WTC11 (cell line): ENCODE results near the gene LRRTM3. TPM values are rescaled to one million over a fixed set of nuclear protein-coding genes. Genes with fewer than 3 reads are reported as not detected.

ENCODE experiments used
- ATAC-seq: fragments of 200-7000 bp; cut with Tn5 transposase; 2 replicates; pipeline ENCODE4 v1.10.0; 2021; ENCODE audit warnings: mild to moderate bottlenecking, moderate library complexity
- CTCF ChIA-PET: fragments of 300-600 bp; sonication (Branson Sonifier 250); formaldehyde crosslinking; loops from one replicate; lab custom pipeline; 2021; ENCODE audit warnings: antibody characterized with exemption; lab: Charles Lee
- POLR2A ChIA-PET: fragments of 350-600 bp; sonication (Branson Sonifier 250); formaldehyde crosslinking; loops from one replicate; lab custom pipeline; 2021; ENCODE audit warnings: antibody characterized with exemption; lab: Charles Lee
- DNase-seq: peaks from one replicate; pipeline ENCODE4 v3.0.0; 2021; ENCODE audit warnings: low spot score
- H3K27ac Mint-ChIP-seq: 2 replicates; pipeline ENCODE4 v1.8.0; 2021; ENCODE audit warnings: mixed read lengths
- H3K27me3 Mint-ChIP-seq: 2 replicates; pipeline ENCODE4 v1.8.0; 2021; ENCODE audit warnings: low read depth, mild to moderate bottlenecking, moderate library complexity, mixed read lengths
- H3K36me3 Mint-ChIP-seq: 2 replicates; pipeline ENCODE4 v1.8.0; 2021; ENCODE audit warnings: mixed read lengths
- H3K4me1 Mint-ChIP-seq: 2 replicates; pipeline ENCODE4 v1.8.0; 2022; ENCODE audit warnings: mixed read lengths
- H3K4me3 Mint-ChIP-seq: 2 replicates; pipeline ENCODE4 v1.8.0; 2021; ENCODE audit warnings: mild to moderate bottlenecking, moderate library complexity, mixed read lengths
- H3K9me3 Mint-ChIP-seq: 2 replicates; pipeline ENCODE4 v1.8.0; 2021; ENCODE audit warnings: mixed read lengths
- CBFB ChIP-seq: sonication (generic); formaldehyde crosslinking; IDR thresholded peaks from 2 replicates; pipeline ENCODE4 v1.8.1; 2022; ENCODE audit warnings: mild to moderate bottlenecking, low read depth, missing genetic modification reagents
- E2F5 ChIP-seq: sonication (generic); formaldehyde crosslinking; IDR thresholded peaks from 2 replicates; pipeline ENCODE4 v1.8.1; 2022; ENCODE audit warnings: mild to moderate bottlenecking, moderate library complexity, missing genetic modification reagents
- FOXK1 ChIP-seq: sonication (generic); formaldehyde crosslinking; IDR thresholded peaks from 2 replicates; pipeline ENCODE4 v1.8.0; 2022; ENCODE audit warnings: mild to moderate bottlenecking, moderate library complexity, missing genetic modification reagents
- KAT7 ChIP-seq: sonication (generic); formaldehyde crosslinking; IDR thresholded peaks from 2 replicates; pipeline ENCODE4 v1.8.1; 2023; ENCODE audit warnings: missing genetic modification reagents, mild to moderate bottlenecking, borderline replicate concordance
- MAX ChIP-seq: sonication (generic); formaldehyde crosslinking; IDR thresholded peaks from 2 replicates; pipeline ENCODE4 v1.8.0; 2022; ENCODE audit warnings: mild to moderate bottlenecking, missing genetic modification reagents
- MXD4 ChIP-seq: fragments of 250-450 bp; sonication (Bioruptor Pico); IDR thresholded peaks from 2 replicates; pipeline ENCODE4 v1.8.0; 2021; ENCODE audit warnings: mild to moderate bottlenecking, moderate library complexity, borderline replicate concordance
- PRRX2 ChIP-seq: fragments of 250-450 bp; sonication (Bioruptor Pico); IDR thresholded peaks from 2 replicates; pipeline ENCODE4 v1.8.0; 2021; ENCODE audit warnings: mild to moderate bottlenecking
- SMAD3 ChIP-seq: sonication (generic); formaldehyde crosslinking; IDR thresholded peaks from 2 replicates; pipeline ENCODE4 v1.8.0; 2022; ENCODE audit warnings: missing genetic modification reagents, mild to moderate bottlenecking, borderline replicate concordance
- SP1 ChIP-seq: sonication (generic); formaldehyde crosslinking; conservative IDR thresholded peaks from 2 replicates; pipeline ENCODE4 v1.8.1; 2022; ENCODE audit warnings: missing genetic modification reagents
- ZBTB21 ChIP-seq: sonication (generic); formaldehyde crosslinking; IDR thresholded peaks from 2 replicates; pipeline ENCODE4 v1.8.1; 2023; ENCODE audit warnings: mild to moderate bottlenecking, missing genetic modification reagents, borderline replicate concordance
- ZNF219 ChIP-seq: sonication (generic); formaldehyde crosslinking; IDR thresholded peaks from 2 replicates; pipeline ENCODE4 v1.8.0; 2023; ENCODE audit warnings: missing genetic modification reagents, mild to moderate bottlenecking, borderline replicate concordance
- ZNF425 ChIP-seq: fragments of 250-450 bp; sonication (Bioruptor Pico); conservative IDR thresholded peaks from 2 replicates; pipeline ENCODE4 v1.9.0; 2021; ENCODE audit warnings: mild to moderate bottlenecking
- total RNA-seq: library from RNA; stranded (reverse); gene quantifications from 3 replicates; pipeline ENCODE4 v1.2.3, GENCODE V29; 2021
- TF ChIP-seq, protein P1 (sequence below): fragments of 250-450 bp; sonication (Bioruptor Pico); IDR thresholded peaks from 2 replicates; pipeline ENCODE4 v1.8.0; 2021; ENCODE audit warnings: mild to moderate bottlenecking
- TF ChIP-seq, protein P2 (sequence below): sonication (generic); formaldehyde crosslinking; conservative IDR thresholded peaks from 2 replicates; pipeline ENCODE4 v1.8.1; 2023; ENCODE audit warnings: mild to moderate bottlenecking, low read depth, missing genetic modification reagents, moderate library complexity
- TF ChIP-seq, protein P3 (sequence below): sonication (generic); formaldehyde crosslinking; IDR thresholded peaks from 2 replicates; pipeline ENCODE4 v1.8.0; 2022; ENCODE audit warnings: mild to moderate bottlenecking, missing genetic modification reagents

Gene LRRTM3
- total RNA-seq, 1 experiment from 2014 or later, result 0.52 TPM

- no peaks in the 10 kb centered on the region for H3K9me3 Mint-ChIP-seq
- H3K4me3 Mint-ChIP-seq, result no peak overlapping the region
- H3K27ac Mint-ChIP-seq, result no peak overlapping the region
- POLR2A ChIA-PET, result no interaction called here
- no peaks in the 10 kb centered on the region for H3K27me3 Mint-ChIP-seq
- CTCF ChIA-PET, result no interaction called here
- DNase-seq (no peak), ATAC-seq (no peak)
- TF ChIP-seq ZBTB21 (CRISPR knock-in tag) (no peak), SMAD3 (CRISPR knock-in tag) (no peak), MAX (CRISPR knock-in tag) (no peak), MXD4 (CRISPR knock-in tag) (no peak), KAT7 (no peak), E2F5 (no peak), PRRX2 (CRISPR knock-in tag) (no peak), ZNF219 (CRISPR knock-in tag) (no peak)
- TF ChIP-seq, protein P1, sequence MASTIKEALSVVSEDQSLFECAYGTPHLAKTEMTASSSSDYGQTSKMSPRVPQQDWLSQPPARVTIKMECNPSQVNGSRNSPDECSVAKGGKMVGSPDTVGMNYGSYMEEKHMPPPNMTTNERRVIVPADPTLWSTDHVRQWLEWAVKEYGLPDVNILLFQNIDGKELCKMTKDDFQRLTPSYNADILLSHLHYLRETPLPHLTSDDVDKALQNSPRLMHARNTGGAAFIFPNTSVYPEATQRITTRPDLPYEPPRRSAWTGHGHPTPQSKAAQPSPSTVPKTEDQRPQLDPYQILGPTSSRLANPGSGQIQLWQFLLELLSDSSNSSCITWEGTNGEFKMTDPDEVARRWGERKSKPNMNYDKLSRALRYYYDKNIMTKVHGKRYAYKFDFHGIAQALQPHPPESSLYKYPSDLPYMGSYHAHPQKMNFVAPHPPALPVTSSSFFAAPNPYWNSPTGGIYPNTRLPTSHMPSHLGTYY, result no peak
- TF ChIP-seq, protein P2, sequence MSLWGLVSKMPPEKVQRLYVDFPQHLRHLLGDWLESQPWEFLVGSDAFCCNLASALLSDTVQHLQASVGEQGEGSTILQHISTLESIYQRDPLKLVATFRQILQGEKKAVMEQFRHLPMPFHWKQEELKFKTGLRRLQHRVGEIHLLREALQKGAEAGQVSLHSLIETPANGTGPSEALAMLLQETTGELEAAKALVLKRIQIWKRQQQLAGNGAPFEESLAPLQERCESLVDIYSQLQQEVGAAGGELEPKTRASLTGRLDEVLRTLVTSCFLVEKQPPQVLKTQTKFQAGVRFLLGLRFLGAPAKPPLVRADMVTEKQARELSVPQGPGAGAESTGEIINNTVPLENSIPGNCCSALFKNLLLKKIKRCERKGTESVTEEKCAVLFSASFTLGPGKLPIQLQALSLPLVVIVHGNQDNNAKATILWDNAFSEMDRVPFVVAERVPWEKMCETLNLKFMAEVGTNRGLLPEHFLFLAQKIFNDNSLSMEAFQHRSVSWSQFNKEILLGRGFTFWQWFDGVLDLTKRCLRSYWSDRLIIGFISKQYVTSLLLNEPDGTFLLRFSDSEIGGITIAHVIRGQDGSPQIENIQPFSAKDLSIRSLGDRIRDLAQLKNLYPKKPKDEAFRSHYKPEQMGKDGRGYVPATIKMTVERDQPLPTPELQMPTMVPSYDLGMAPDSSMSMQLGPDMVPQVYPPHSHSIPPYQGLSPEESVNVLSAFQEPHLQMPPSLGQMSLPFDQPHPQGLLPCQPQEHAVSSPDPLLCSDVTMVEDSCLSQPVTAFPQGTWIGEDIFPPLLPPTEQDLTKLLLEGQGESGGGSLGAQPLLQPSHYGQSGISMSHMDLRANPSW (CRISPR knock-in tag), result no peak
- H3K4me1 Mint-ChIP-seq, result no peaks in the 10 kb centered on the region
- H3K36me3 Mint-ChIP-seq, result no peaks in the 10 kb centered on the region
Observed at GRCh38 chr10:67088036-67088435, 162.2 kb downstream of the LRRTM3 start.

GRCh38 chr10:67095531-67095930 lies 169.7 kb downstream of the LRRTM3 start:
- Mint-ChIP-seq H3K9me3 (no peaks in the 10 kb centered on the region), H3K4me1 (peaks cover 23% of the 10 kb centered on the region), H3K36me3 (no peaks in the 10 kb centered on the region), H3K4me3 (no peak overlapping the region)
- ChIA-PET CTCF (no interaction called here), POLR2A (no interaction called here)
- TF ChIP-seq CBFB (CRISPR knock-in tag) (no peak), FOXK1 (CRISPR knock-in tag) (no peak)
- TF ChIP-seq, protein P3, sequence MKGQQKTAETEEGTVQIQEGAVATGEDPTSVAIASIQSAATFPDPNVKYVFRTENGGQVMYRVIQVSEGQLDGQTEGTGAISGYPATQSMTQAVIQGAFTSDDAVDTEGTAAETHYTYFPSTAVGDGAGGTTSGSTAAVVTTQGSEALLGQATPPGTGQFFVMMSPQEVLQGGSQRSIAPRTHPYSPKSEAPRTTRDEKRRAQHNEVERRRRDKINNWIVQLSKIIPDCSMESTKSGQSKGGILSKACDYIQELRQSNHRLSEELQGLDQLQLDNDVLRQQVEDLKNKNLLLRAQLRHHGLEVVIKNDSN (CRISPR knock-in tag), result no peak
- TF ChIP-seq, all 79 proteins: peak for 0
- Mint-ChIP-seq H3K27me3 (no peaks in the 10 kb centered on the region), H3K27ac (no peak overlapping the region)
- DNase-seq, result no peak
- no peak for ATAC-seq

GRCh38 chr10:67098461-67098860 lies 172.6 kb downstream of the LRRTM3 start:
- ChIA-PET POLR2A (no interaction called here), CTCF (no interaction called here)
- H3K4me3 Mint-ChIP-seq, result no peak overlapping the region
- TF ChIP-seq ZNF425 (CRISPR knock-in tag) (no peak), SP1 (no peak)
- H3K36me3 Mint-ChIP-seq, result no peaks in the 10 kb centered on the region
- H3K9me3 Mint-ChIP-seq, result no peaks in the 10 kb centered on the region
- peaks cover 27% of the 10 kb centered on the region for H3K4me1 Mint-ChIP-seq
- DNase-seq (no peak), ATAC-seq (peak; percentile 22; the same call in 1 of the 2 replicates)
- H3K27ac Mint-ChIP-seq, result peak overlapping the region; percentile 48
- no peaks in the 10 kb centered on the region for H3K27me3 Mint-ChIP-seq
